CD8-positive, alpha-beta memory T cell (primary cell): ENCODE measurements around the gene NFILZ. TPM values are rescaled to one million over a fixed set of nuclear protein-coding genes. Genes with fewer than 3 reads are reported as not detected.
"Not testable (repeated sequence)": the region's sequence is repeated elsewhere in the genome, so short reads cannot be mapped to it uniquely, and the experiment has no call there.

ENCODE experiments used
- CTCF ChIA-PET: fragments of 350-600 bp; sonication (Branson Sonifier 250); formaldehyde crosslinking; loops from one replicate; lab custom pipeline; 2021; ENCODE audit warnings: antibody characterized with exemption; lab: Charles Lee
- POLR2A ChIA-PET: fragments of 350-600 bp; sonication (Branson Sonifier 250); formaldehyde crosslinking; loops from one replicate; lab custom pipeline; 2021; ENCODE audit warnings: antibody characterized with exemption; lab: Charles Lee
- DNase-seq, 5 donors: peaks; one replicate each; pipeline versions ENCODE4 v3.0.0 to v3.0.0-alpha.2; 2020 to 2022; ENCODE audit warnings: mixed read lengths in 1 of 5
- H3K27ac ChIP-seq: one replicate; pipeline ENCODE4 v1.7.0; 2013; ENCODE audit warnings: low read depth, mild to moderate bottlenecking, low read length, moderate library complexity
- H3K27me3 ChIP-seq: 2 replicates; pipeline ENCODE4 v1.7.0; 2013; ENCODE audit warnings: low read length, mild to moderate bottlenecking; ENCODE audit not compliant: insufficient read depth, poor library complexity, severe bottlenecking
- H3K36me3 ChIP-seq: 2 replicates; pipeline ENCODE4 v1.7.0; 2013; ENCODE audit warnings: mild to moderate bottlenecking, low read length, moderate library complexity; ENCODE audit not compliant: insufficient read depth
- H3K4me1 ChIP-seq: 2 replicates; pipeline ENCODE4 v1.7.0; 2013; ENCODE audit warnings: mild to moderate bottlenecking, low read length, moderate library complexity; ENCODE audit not compliant: insufficient read depth
- H3K4me3 ChIP-seq: 2 replicates; pipeline ENCODE4 v1.7.0; 2013; ENCODE audit warnings: mild to moderate bottlenecking, low read length
- H3K9me3 ChIP-seq: 2 replicates; pipeline ENCODE4 v1.7.0; 2013; ENCODE audit warnings: mild to moderate bottlenecking, low read length
- H3K27ac Mint-ChIP-seq, 8 donors: one replicate each; pipeline ENCODE4 v1.8.0; 2020 to 2021; ENCODE audit warnings: mixed read lengths in 8 of 8, mild to moderate bottlenecking in 6 of 8, inconsistent platforms in 3 of 8, moderate library complexity in 3 of 8
- H3K27me3 Mint-ChIP-seq, 2 donors: one replicate each; pipeline ENCODE4 v1.8.0; 2020 to 2021; ENCODE audit warnings: mixed read lengths in 2 of 2, mild to moderate bottlenecking in 1 of 2, moderate library complexity in 1 of 2
- H3K36me3 Mint-ChIP-seq, 3 donors: one replicate each; pipeline ENCODE4 v1.8.0; 2020 to 2021; ENCODE audit warnings: mixed read lengths in 3 of 3, inconsistent platforms in 1 of 3, mild to moderate bottlenecking in 1 of 3
- H3K4me1 Mint-ChIP-seq, 3 donors: one replicate each; pipeline ENCODE4 v1.8.0; 2020 to 2021; ENCODE audit warnings: mixed read lengths in 3 of 3, inconsistent platforms in 1 of 3, mild to moderate bottlenecking in 1 of 3
- H3K4me3 Mint-ChIP-seq, 7 donors: one replicate each; pipeline ENCODE4 v1.8.0; 2020 to 2021; ENCODE audit warnings: mixed read lengths in 7 of 7, mild to moderate bottlenecking in 6 of 7, moderate library complexity in 4 of 7, inconsistent platforms in 2 of 7
- H3K9me3 Mint-ChIP-seq, 5 donors: one replicate each; pipeline ENCODE4 v1.8.0; 2020 to 2022; ENCODE audit warnings: mixed read lengths in 5 of 5, mild to moderate bottlenecking in 3 of 5, moderate library complexity in 2 of 5, inconsistent platforms in 1 of 5
- polyA plus RNA-seq: library from polyadenylated mRNA; unstranded; fragments of 300-500 nt; fragmentation: Illumina TruSeq; gene quantifications from one replicate; pipeline ENCODE4 v1.2.3, GENCODE V29; 2021
- total RNA-seq, 2 experiments: library from RNA; stranded (reverse); gene quantifications; one replicate each; pipeline ENCODE4 v1.2.3, GENCODE V29; 2021

NFILZ gene
- total and polyA plus RNA-seq, 3 experiments from 2014 or later = not detected

DNA sequence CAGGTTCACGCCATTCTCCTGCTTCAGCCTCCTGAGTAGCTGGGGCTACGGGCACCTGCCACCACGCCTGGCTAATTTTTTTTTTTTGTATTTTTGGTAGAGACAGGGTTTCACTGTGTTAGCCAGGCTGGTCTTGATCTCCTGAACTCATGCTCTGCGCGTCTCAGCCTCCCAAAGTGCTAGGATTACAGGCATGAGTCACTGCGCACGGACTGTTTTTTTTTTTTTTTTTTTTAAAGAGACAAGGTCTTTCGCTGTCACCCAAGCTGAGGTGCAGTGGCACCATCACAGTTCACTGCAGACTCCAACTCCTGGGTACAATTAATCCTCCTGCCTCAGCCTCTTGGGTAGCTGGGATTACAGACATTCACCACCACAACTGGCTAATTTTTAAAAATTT, 11.7 kb upstream of the NFILZ start:
- no peaks in the 10 kb centered on the region for H3K36me3 Mint-ChIP-seq
- DNase-seq = no peak
- H3K27ac Mint-ChIP-seq = no peak overlapping the region
- H3K4me1 Mint-ChIP-seq = peaks cover 7 to 12% (median 11%) of the 10 kb centered on the region in 3 donors
- ChIA-PET POLR2A (no interaction called here), CTCF (no interaction called here)
- H3K4me3 ChIP-seq = no peak overlapping the region
- H3K36me3 ChIP-seq = no peaks in the 10 kb centered on the region
- H3K27me3 Mint-ChIP-seq = peaks cover 0 to 7% of the 10 kb centered on the region in 2 donors
- no peaks in the 10 kb centered on the region for H3K27me3 ChIP-seq
- no peaks in the 10 kb centered on the region for H3K9me3 Mint-ChIP-seq
- no peak overlapping the region for H3K4me3 Mint-ChIP-seq
- H3K9me3 ChIP-seq = no peaks in the 10 kb centered on the region
- H3K27ac ChIP-seq = no peak overlapping the region
- H3K4me1 ChIP-seq = peaks cover 10% of the 10 kb centered on the region

DNA sequence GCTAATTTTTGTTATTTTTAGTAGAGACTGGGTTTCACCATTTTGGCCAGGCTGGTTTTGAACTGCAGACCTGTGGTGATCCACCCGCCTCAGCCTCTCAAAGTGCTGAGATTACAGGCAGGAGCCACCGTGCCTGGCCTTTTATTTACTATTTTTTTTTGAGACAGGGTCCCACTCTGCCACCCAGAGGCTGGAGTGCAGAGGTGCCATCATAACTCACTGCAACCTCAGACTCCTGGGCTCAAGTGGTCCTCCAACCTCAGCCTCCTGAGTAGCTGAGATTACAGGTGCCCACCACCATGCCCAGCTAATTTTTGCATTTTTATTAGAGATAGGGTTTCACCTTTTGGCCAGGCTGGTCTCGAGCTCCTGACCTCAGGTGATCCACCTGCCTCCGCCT, 7.5 kb upstream of the NFILZ start:
- peak overlapping the region in 1 of 7 donors; percentile 6 for H3K4me3 Mint-ChIP-seq
- H3K9me3 Mint-ChIP-seq, H3K27ac Mint-ChIP-seq, H3K36me3 Mint-ChIP-seq, POLR2A ChIA-PET, DNase-seq, H3K27ac ChIP-seq, H3K9me3 ChIP-seq, H3K4me1 ChIP-seq, H3K4me3 ChIP-seq, H3K36me3 ChIP-seq, H3K4me1 Mint-ChIP-seq, H3K27me3 ChIP-seq, H3K27me3 Mint-ChIP-seq: not testable (repeated sequence)
- CTCF ChIA-PET = interaction anchor here (0.6 to 1.8 kb wide), 4 partner anchors 41 to 1287 kb away, joined by 3 to 4 read pairs (median 4); no protein-coding TSS in a partner anchor

DNA sequence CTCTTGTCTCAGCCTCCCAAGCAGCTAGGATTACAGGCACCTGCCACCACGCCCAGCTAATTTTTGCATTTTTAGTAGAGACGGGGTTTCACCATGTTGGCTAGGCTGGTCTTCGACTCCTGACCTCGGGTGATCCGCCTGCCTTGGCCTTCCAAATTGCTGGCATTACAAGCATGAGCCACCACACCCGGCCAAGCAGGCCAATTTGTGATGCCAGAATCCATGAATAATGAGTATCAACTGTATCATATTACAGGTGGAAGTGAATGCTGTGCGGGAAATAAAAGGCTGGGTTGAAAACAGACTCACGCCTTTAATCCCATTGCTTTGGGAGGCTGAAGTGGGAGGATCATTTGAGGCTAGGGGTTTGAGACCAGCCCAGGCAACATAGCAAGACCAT, 3.6 kb upstream of the NFILZ start:
- no peaks in the 10 kb centered on the region for H3K36me3 Mint-ChIP-seq
- H3K4me3 Mint-ChIP-seq = no peak overlapping the region
- H3K4me1 Mint-ChIP-seq = no peaks in the 10 kb centered on the region
- CTCF ChIA-PET = no interaction called here
- no peak for DNase-seq
- Histone ChIP-seq H3K27ac (no peak overlapping the region), H3K27me3 (no peaks in the 10 kb centered on the region), H3K4me3 (no peak overlapping the region), H3K9me3 (no peaks in the 10 kb centered on the region), H3K4me1 (no peaks in the 10 kb centered on the region), H3K36me3 (no peaks in the 10 kb centered on the region)
- no peaks in the 10 kb centered on the region for H3K9me3 Mint-ChIP-seq
- H3K27ac Mint-ChIP-seq = no peak overlapping the region
- POLR2A ChIA-PET = interaction anchor here (0.6 kb wide), 1 partner anchor 58 kb away, joined by 5 read pairs; no protein-coding TSS in a partner anchor
- H3K27me3 Mint-ChIP-seq = peaks cover 0 to 6% of the 10 kb centered on the region in 2 donors

DNA sequence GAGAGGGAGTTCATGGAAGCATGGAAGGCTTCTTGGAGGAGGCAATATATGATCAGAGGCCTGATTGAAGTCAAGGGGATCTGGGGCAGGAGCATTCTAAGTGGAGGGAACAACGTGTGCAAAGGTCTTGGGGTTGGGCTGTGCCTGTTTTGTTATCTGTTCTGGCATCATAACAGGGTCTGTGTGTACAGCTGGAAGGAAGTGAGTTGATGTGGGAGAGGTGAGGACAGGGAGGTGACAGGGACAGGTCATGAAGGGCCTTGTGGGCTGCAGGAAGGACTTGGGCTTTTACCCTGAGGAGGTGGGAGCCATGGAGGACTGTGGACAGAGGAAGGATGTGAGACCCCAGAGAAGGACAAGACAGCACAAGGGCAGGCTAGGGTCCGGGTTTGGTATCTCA, 1.2 kb upstream of the NFILZ start:
- no peak overlapping the region for H3K4me3 Mint-ChIP-seq
- Histone ChIP-seq H3K27me3 (no peaks in the 10 kb centered on the region), H3K27ac (no peak overlapping the region), H3K4me3 (no peak overlapping the region), H3K9me3 (no peaks in the 10 kb centered on the region), H3K36me3 (no peaks in the 10 kb centered on the region), H3K4me1 (no peaks in the 10 kb centered on the region)
- DNase-seq = no peak
- POLR2A ChIA-PET = no interaction called here
- CTCF ChIA-PET = interaction anchor here (0.5 kb wide), 1 partner anchor 9 kb away, joined by 3 read pairs; no protein-coding TSS in a partner anchor
- no peaks in the 10 kb centered on the region for H3K36me3 Mint-ChIP-seq
- H3K4me1 Mint-ChIP-seq = no peaks in the 10 kb centered on the region
- H3K27me3 Mint-ChIP-seq = peaks cover 0 to 6% of the 10 kb centered on the region in 2 donors
- peak overlapping the region in 1 of 8 donors; percentile 69 for H3K27ac Mint-ChIP-seq
- no peaks in the 10 kb centered on the region for H3K9me3 Mint-ChIP-seq

DNA sequence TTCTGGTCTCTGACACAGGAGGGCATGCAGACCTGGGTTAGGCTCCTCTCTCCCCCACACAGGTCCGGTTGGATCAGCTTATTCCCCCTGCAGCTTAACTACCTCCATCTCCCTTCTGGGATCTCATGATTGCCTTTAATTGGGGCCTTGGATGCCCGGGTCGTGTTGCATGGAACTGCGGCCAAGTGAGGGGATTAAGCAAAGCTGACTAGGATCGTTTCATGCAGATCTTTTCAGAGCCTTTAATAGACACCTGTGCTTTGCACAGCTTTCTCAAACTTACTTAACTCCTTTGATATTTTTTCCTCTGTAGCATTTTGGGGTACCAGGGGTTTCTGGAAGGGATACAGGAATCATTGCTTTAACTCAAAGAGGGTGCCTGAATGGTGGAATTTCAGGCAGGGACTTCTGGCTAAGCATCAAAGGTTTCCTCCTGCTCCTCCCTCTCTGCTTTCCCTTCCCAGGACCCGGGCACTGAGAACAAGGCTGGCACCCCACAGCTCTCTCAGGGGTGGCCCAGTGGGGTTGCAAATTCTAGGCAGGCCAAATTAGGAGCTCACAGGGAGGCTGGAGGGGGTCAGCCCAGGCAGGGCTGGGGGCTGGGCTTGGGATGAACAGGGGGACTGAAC, 477 bp downstream of the NFILZ start:
- Mint-ChIP-seq H3K4me1 (no peaks in the 10 kb centered on the region), H3K9me3 (no peaks in the 10 kb centered on the region), H3K4me3 (no peak overlapping the region), H3K36me3 (no peaks in the 10 kb centered on the region), H3K27ac (peak overlapping the region in 1 of 8 donors; percentile 79), H3K27me3 (peaks cover 3% of the 10 kb centered on the region in 2 donors)
- Histone ChIP-seq H3K4me1 (no peaks in the 10 kb centered on the region), H3K36me3 (no peaks in the 10 kb centered on the region), H3K27me3 (no peaks in the 10 kb centered on the region), H3K9me3 (no peaks in the 10 kb centered on the region), H3K27ac (no peak overlapping the region), H3K4me3 (no peak overlapping the region)
- DNase-seq = no peak
- ChIA-PET POLR2A (no interaction called here), CTCF (interaction anchor here (1.2 kb wide), 1 partner anchor 11 kb away, joined by 4 read pairs; no protein-coding TSS in a partner anchor)

DNA sequence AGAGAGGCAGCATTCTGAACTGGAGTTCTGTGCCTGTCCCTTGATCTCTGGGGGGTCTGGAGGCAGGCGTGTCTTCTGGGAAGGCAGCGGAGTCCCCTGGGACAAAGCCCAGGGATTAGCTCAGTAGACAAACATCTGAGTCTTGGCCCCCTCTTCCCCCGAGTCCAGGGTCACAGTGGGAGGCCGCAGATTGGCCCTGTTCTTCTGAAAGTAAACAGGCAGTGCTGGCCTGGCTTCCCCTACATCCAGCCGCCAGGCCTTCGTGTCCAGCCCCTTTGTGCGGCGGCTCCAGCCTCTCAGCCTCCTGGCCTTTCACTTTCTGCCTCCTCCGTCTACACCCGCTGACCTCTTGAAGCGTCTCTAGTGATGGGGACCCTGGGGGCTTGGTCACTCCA, 989 bp downstream of the NFILZ start:
- H3K27ac ChIP-seq = no peak overlapping the region
- H3K4me1 ChIP-seq = no peaks in the 10 kb centered on the region
- H3K4me1 Mint-ChIP-seq = no peaks in the 10 kb centered on the region
- CTCF ChIA-PET = no interaction called here
- no peaks in the 10 kb centered on the region for H3K9me3 Mint-ChIP-seq
- H3K36me3 ChIP-seq = no peaks in the 10 kb centered on the region
- peaks cover 3% of the 10 kb centered on the region in 2 donors for H3K27me3 Mint-ChIP-seq
- no peak overlapping the region for H3K4me3 Mint-ChIP-seq
- no peak for DNase-seq
- no peaks in the 10 kb centered on the region for H3K27me3 ChIP-seq
- no peak overlapping the region for H3K27ac Mint-ChIP-seq
- H3K36me3 Mint-ChIP-seq = no peaks in the 10 kb centered on the region
- H3K4me3 ChIP-seq = no peak overlapping the region
- POLR2A ChIA-PET = no interaction called here
- H3K9me3 ChIP-seq = no peaks in the 10 kb centered on the region

DNA sequence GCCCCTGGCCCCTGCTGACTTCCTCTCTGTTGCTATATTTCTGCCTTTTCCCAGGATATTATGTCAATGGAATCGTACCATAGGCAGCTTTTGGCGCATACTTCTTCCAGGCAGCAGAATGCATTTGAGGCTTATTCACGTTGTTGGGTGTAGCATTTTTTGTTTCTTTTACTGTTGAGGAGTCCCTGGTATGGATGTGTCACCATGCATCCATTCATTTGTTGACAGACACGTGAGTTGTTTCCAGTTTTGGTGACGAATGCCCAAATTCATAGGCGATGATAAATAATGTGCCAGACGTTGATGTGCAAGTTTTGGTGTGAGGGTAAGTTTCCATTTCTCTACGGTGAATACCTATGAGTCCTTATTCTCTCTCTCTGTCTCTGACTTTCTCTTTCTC, 5.0 kb downstream of the NFILZ start:
- peak overlapping the region in 1 of 8 donors; percentile 44 for H3K27ac Mint-ChIP-seq
- DNase-seq = no peak
- Histone ChIP-seq H3K27ac (no peak overlapping the region), H3K36me3 (no peaks in the 10 kb centered on the region), H3K9me3 (no peaks in the 10 kb centered on the region), H3K4me1 (no peaks in the 10 kb centered on the region), H3K4me3 (no peak overlapping the region), H3K27me3 (no peaks in the 10 kb centered on the region)
- peaks cover 10 to 22% of the 10 kb centered on the region in 2 donors for H3K27me3 Mint-ChIP-seq
- ChIA-PET CTCF (no interaction called here), POLR2A (no interaction called here)
- H3K4me1 Mint-ChIP-seq = peaks cover 0 to 6% (median 5%) of the 10 kb centered on the region in 3 donors
- H3K9me3 Mint-ChIP-seq = no peaks in the 10 kb centered on the region
- no peaks in the 10 kb centered on the region for H3K36me3 Mint-ChIP-seq
- H3K4me3 Mint-ChIP-seq = no peak overlapping the region

DNA sequence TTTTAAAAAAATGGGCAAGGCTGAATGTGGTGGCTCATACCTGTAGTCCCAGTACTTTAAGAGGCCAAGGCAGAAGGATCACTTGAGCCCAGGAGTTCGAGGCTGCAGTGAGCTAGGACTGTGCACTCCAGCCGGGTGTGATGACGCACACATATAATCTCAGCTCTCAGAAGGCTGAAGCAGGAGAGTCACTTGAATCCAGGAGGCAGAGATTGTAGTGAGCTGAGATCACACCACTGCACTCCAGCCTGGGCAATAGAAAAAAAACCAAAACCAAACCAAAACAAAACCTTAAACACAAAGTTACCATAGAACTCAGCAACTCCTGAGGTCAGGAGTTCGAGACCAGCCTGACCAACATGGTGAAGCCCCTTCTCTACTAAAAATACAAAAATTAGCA, 6.6 kb downstream of the NFILZ start:
- H3K9me3 ChIP-seq, H3K27ac ChIP-seq, H3K4me1 Mint-ChIP-seq, H3K27me3 ChIP-seq, CTCF ChIA-PET, H3K36me3 ChIP-seq, H3K4me3 ChIP-seq, POLR2A ChIA-PET, H3K4me3 Mint-ChIP-seq, DNase-seq, H3K9me3 Mint-ChIP-seq, H3K4me1 ChIP-seq, H3K36me3 Mint-ChIP-seq: not testable (repeated sequence)
- peaks cover 14 to 32% of the 10 kb centered on the region in 2 donors for H3K27me3 Mint-ChIP-seq
- peak overlapping the region in 1 of 8 donors; percentile 47 for H3K27ac Mint-ChIP-seq
